Ovary (tissue), 3 donors: ENCODE data around the gene CLDN4.

Experiments
- EP300 ChIP-seq: sonication (generic); formaldehyde crosslinking; IDR thresholded peaks from one replicate; pipeline ENCODE4 v1.6.1; 2017; ENCODE audit warnings: antibody characterized with exemption
- POLR2A ChIP-seq: fragments of 450-650 bp; IDR thresholded peaks from one replicate; pipeline ENCODE4 v1.6.1; 2017; ENCODE audit warnings: antibody characterized with exemption, mild to moderate bottlenecking, moderate library complexity
- TF ChIP-seq, protein P1 (sequence below), 3 donors: fragments of 450-650 bp in 2 of 3; fragments of 200-600 bp in 1 of 3; IDR thresholded peaks; one replicate each; pipeline versions ENCODE4 v1.5.1 to v1.8.0; 2016 to 2022; ENCODE audit warnings: antibody characterized with exemption in 3 of 3, mild to moderate bottlenecking in 1 of 3
- donor health status: DM: no; HTN: no; CAD: no.

DNA sequence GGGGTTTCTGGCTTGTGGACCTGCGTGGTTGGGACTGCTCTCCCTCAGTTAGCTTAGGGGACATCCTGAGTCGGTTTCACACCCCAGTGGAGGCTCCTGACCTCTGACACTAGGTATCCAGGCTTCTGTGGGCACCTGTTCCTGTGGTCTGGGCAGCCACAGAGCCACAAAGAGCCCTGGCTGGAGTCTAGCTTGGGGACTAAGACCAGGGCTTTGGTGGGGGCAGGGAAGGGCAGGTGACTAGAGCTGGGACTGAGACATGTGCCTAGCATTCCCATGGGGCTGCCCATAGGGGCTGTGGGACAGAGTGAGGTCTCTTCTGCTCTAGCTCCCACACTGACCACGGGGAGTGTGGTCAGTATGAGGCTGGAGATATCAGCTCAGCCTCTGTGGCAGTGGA is 26.1 kb downstream of the CLDN4 start:
- TF ChIP-seq, protein P1, sequence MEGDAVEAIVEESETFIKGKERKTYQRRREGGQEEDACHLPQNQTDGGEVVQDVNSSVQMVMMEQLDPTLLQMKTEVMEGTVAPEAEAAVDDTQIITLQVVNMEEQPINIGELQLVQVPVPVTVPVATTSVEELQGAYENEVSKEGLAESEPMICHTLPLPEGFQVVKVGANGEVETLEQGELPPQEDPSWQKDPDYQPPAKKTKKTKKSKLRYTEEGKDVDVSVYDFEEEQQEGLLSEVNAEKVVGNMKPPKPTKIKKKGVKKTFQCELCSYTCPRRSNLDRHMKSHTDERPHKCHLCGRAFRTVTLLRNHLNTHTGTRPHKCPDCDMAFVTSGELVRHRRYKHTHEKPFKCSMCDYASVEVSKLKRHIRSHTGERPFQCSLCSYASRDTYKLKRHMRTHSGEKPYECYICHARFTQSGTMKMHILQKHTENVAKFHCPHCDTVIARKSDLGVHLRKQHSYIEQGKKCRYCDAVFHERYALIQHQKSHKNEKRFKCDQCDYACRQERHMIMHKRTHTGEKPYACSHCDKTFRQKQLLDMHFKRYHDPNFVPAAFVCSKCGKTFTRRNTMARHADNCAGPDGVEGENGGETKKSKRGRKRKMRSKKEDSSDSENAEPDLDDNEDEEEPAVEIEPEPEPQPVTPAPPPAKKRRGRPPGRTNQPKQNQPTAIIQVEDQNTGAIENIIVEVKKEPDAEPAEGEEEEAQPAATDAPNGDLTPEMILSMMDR (IDR thresholded peaks at IDR 0.05): no peak
- TF ChIP-seq POLR2A: no peak
- no peak for TF ChIP-seq EP300
